WTC11 (cell line): ENCODE results near the gene UGT1A1.

Source experiments
- AFF4 ChIP-seq: sonication (generic); formaldehyde crosslinking; IDR thresholded peaks from 2 replicates; pipeline ENCODE4 v1.8.1; 2023; ENCODE audit warnings: mild to moderate bottlenecking, missing genetic modification reagents, borderline replicate concordance
- CREB1 ChIP-seq: sonication (generic); formaldehyde crosslinking; IDR thresholded peaks from 2 replicates; pipeline ENCODE4 v1.8.0; 2023; ENCODE audit warnings: mild to moderate bottlenecking, missing genetic modification reagents
- CREM ChIP-seq: sonication (generic); formaldehyde crosslinking; IDR thresholded peaks from 2 replicates; pipeline ENCODE4 v1.8.1; 2022; ENCODE audit warnings: mild to moderate bottlenecking, missing genetic modification reagents, moderate library complexity
- E2F4 ChIP-seq: sonication (generic); formaldehyde crosslinking; IDR thresholded peaks from 2 replicates; pipeline ENCODE4 v1.8.1; 2022; ENCODE audit warnings: low read depth, mild to moderate bottlenecking, moderate library complexity, missing genetic modification reagents, borderline replicate concordance
- JUN ChIP-seq: sonication (generic); formaldehyde crosslinking; IDR thresholded peaks from 2 replicates; pipeline ENCODE4 v1.8.0; 2023; ENCODE audit warnings: mild to moderate bottlenecking, missing genetic modification reagents
- RELA ChIP-seq: sonication (generic); formaldehyde crosslinking; IDR thresholded peaks from 2 replicates; pipeline ENCODE4 v1.8.1; 2022; ENCODE audit warnings: missing genetic modification reagents, mild to moderate bottlenecking, borderline replicate concordance
- TEAD4 ChIP-seq: sonication (generic); formaldehyde crosslinking; IDR thresholded peaks from 2 replicates; pipeline ENCODE4 v1.8.0; 2022; ENCODE audit warnings: mild to moderate bottlenecking, missing genetic modification reagents
- TP53 ChIP-seq: sonication (generic); formaldehyde crosslinking; IDR thresholded peaks from 2 replicates; pipeline ENCODE4 v1.8.1; 2023; ENCODE audit warnings: mild to moderate bottlenecking, missing genetic modification reagents
- ZMAT4 ChIP-seq: fragments of 250-450 bp; sonication (Bioruptor Pico); IDR thresholded peaks from 2 replicates; pipeline ENCODE4 v1.9.0; 2021; ENCODE audit warnings: mild to moderate bottlenecking
- ZNF317 ChIP-seq: sonication (generic); formaldehyde crosslinking; IDR thresholded peaks from 2 replicates; pipeline ENCODE4 v1.8.1; 2023; ENCODE audit warnings: low read depth, mild to moderate bottlenecking, moderate library complexity, missing genetic modification reagents, borderline replicate concordance
- TF ChIP-seq, protein P1 (sequence below): fragments of 200-600 bp; IDR thresholded peaks from 2 replicates; pipeline ENCODE4 v1.8.0; 2022; ENCODE audit warnings: antibody characterized with exemption
- TF ChIP-seq, protein P2 (sequence below): sonication (generic); formaldehyde crosslinking; IDR thresholded peaks from 2 replicates; pipeline ENCODE4 v1.8.1; 2022; ENCODE audit warnings: low read depth, missing genetic modification reagents, borderline replicate concordance

GRCh38 chr2:233773854-233774253, 13.8 kb downstream of the UGT1A1 start:
- TF ChIP-seq TEAD4 (CRISPR knock-in tag) (no peak), TP53 (CRISPR knock-in tag) (no peak), RELA (no peak), AFF4 (CRISPR knock-in tag) (no peak), ZMAT4 (CRISPR knock-in tag) (no peak), ZNF317 (CRISPR knock-in tag) (no peak), CREB1 (CRISPR knock-in tag) (no peak), E2F4 (CRISPR knock-in tag) (no peak), JUN (CRISPR knock-in tag) (no peak), CREM (CRISPR knock-in tag) (no peak)
- TF ChIP-seq, protein P1, sequence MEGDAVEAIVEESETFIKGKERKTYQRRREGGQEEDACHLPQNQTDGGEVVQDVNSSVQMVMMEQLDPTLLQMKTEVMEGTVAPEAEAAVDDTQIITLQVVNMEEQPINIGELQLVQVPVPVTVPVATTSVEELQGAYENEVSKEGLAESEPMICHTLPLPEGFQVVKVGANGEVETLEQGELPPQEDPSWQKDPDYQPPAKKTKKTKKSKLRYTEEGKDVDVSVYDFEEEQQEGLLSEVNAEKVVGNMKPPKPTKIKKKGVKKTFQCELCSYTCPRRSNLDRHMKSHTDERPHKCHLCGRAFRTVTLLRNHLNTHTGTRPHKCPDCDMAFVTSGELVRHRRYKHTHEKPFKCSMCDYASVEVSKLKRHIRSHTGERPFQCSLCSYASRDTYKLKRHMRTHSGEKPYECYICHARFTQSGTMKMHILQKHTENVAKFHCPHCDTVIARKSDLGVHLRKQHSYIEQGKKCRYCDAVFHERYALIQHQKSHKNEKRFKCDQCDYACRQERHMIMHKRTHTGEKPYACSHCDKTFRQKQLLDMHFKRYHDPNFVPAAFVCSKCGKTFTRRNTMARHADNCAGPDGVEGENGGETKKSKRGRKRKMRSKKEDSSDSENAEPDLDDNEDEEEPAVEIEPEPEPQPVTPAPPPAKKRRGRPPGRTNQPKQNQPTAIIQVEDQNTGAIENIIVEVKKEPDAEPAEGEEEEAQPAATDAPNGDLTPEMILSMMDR, result no peak
- TF ChIP-seq, protein P2, sequence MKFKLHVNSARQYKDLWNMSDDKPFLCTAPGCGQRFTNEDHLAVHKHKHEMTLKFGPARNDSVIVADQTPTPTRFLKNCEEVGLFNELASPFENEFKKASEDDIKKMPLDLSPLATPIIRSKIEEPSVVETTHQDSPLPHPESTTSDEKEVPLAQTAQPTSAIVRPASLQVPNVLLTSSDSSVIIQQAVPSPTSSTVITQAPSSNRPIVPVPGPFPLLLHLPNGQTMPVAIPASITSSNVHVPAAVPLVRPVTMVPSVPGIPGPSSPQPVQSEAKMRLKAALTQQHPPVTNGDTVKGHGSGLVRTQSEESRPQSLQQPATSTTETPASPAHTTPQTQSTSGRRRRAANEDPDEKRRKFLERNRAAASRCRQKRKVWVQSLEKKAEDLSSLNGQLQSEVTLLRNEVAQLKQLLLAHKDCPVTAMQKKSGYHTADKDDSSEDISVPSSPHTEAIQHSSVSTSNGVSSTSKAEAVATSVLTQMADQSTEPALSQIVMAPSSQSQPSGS, result no peak
